HL-60 (cell line): Measurements from ENCODE around the gene BTBD2.

Experiments used
- CTCF ChIP-seq: IDR thresholded peaks from one replicate; pipeline ENCODE4 v1.5.1; 2011; ENCODE audit warnings: low read length, control low read depth, inconsistent platforms; ENCODE audit not compliant: insufficient read depth
- GABPA ChIP-seq: IDR thresholded peaks from 2 replicates; pipeline ENCODE4 v1.6.1; 2012; ENCODE audit warnings: low read depth
- POLR2AphosphoS5 ChIP-seq: IDR thresholded peaks from 2 replicates; pipeline ENCODE4 v1.6.1; 2012; ENCODE audit warnings: low read depth
- SPI1 ChIP-seq: IDR thresholded peaks from 2 replicates; pipeline ENCODE4 v1.6.1; 2012; ENCODE audit warnings: low read depth, mild to moderate bottlenecking, borderline replicate concordance
- TF ChIP-seq, protein P1 (sequence below): IDR thresholded peaks from 2 replicates; pipeline ENCODE4 v1.6.1; 2012; ENCODE audit warnings: low read depth; ENCODE audit not compliant: insufficient replicate concordance

- no peak for TF ChIP-seq CTCF
- TF ChIP-seq, protein P1, sequence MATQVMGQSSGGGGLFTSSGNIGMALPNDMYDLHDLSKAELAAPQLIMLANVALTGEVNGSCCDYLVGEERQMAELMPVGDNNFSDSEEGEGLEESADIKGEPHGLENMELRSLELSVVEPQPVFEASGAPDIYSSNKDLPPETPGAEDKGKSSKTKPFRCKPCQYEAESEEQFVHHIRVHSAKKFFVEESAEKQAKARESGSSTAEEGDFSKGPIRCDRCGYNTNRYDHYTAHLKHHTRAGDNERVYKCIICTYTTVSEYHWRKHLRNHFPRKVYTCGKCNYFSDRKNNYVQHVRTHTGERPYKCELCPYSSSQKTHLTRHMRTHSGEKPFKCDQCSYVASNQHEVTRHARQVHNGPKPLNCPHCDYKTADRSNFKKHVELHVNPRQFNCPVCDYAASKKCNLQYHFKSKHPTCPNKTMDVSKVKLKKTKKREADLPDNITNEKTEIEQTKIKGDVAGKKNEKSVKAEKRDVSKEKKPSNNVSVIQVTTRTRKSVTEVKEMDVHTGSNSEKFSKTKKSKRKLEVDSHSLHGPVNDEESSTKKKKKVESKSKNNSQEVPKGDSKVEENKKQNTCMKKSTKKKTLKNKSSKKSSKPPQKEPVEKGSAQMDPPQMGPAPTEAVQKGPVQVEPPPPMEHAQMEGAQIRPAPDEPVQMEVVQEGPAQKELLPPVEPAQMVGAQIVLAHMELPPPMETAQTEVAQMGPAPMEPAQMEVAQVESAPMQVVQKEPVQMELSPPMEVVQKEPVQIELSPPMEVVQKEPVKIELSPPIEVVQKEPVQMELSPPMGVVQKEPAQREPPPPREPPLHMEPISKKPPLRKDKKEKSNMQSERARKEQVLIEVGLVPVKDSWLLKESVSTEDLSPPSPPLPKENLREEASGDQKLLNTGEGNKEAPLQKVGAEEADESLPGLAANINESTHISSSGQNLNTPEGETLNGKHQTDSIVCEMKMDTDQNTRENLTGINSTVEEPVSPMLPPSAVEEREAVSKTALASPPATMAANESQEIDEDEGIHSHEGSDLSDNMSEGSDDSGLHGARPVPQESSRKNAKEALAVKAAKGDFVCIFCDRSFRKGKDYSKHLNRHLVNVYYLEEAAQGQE: no peak
- TF ChIP-seq POLR2AphosphoS5: peak; percentile 94
- no peak for TF ChIP-seq SPI1
- no peak for TF ChIP-seq GABPA
Measured at GRCh38 chr19:2050991-2051772, 35.7 kb upstream of the BTBD2 start, which contains the start of gene MKNK2.
